ENCODE data around the gene PPP2R2C.

Gene PPP2R2C

GRCh38 chr4:6371812-6372211 is 100.6 kb downstream of the PPP2R2C start:
- DNase-seq (ENCODE audit: low read depth): no peak
- no peak overlapping the region for H3K4me3 ChIP-seq (ENCODE audit: low read depth, low read length)
- no peak for TF ChIP-seq MYC (IDR thresholded peaks at IDR 0.05; ENCODE audit: low read depth, low read length)

- TF ChIP-seq CTCF (IDR thresholded peaks at IDR 0.05; ENCODE audit: low read depth, low read length) (no peak), POLR2A (IDR thresholded peaks at IDR 0.05; ENCODE audit: extremely low read depth, insufficient read length) (no peak), MYC (IDR thresholded peaks at IDR 0.05; ENCODE audit: low read depth, low read length) (no peak), MAX (IDR thresholded peaks at IDR 0.05; ENCODE audit: low read depth, low read length) (no peak)
- DNase-seq (ENCODE audit: low read depth): no peak
- no peak overlapping the region for H3K4me3 ChIP-seq (ENCODE audit: low read depth, low read length)
Observed at GRCh38 chr4:6371271-6371670, 101.1 kb downstream of the PPP2R2C start.

- no peak for DNase-seq (ENCODE audit: low read depth)
- H3K4me3 ChIP-seq (ENCODE audit: low read depth, low read length): no peak overlapping the region
- no peak for TF ChIP-seq CTCF (IDR thresholded peaks at IDR 0.05; ENCODE audit: low read depth, low read length)
- TF ChIP-seq MYC (IDR thresholded peaks at IDR 0.05; ENCODE audit: low read depth, low read length): no peak
- no peak for TF ChIP-seq POLR2A (IDR thresholded peaks at IDR 0.05; ENCODE audit: extremely low read depth, insufficient read length)
- no peak for TF ChIP-seq MAX (IDR thresholded peaks at IDR 0.05; ENCODE audit: low read depth, low read length)
Observed at GRCh38 chr4:6369924-6370645, 102.3 kb downstream of the PPP2R2C start.

- H3K4me3 ChIP-seq (ENCODE audit: low read depth, low read length): no peak overlapping the region
- TF ChIP-seq CTCF (IDR thresholded peaks at IDR 0.05; ENCODE audit: low read depth, low read length): no peak
- no peak for TF ChIP-seq MAX (IDR thresholded peaks at IDR 0.05; ENCODE audit: low read depth, low read length)
- TF ChIP-seq POLR2A (IDR thresholded peaks at IDR 0.05; ENCODE audit: extremely low read depth, insufficient read length): no peak
- TF ChIP-seq MYC (IDR thresholded peaks at IDR 0.05; ENCODE audit: low read depth, low read length): no peak
- DNase-seq (ENCODE audit: low read depth): no peak
Observed at GRCh38 chr4:6369511-6369910, 102.9 kb downstream of the PPP2R2C start.

- H3K4me3 ChIP-seq (ENCODE audit: low read depth, low read length): no peak overlapping the region
- DNase-seq (ENCODE audit: low read depth): no peak
- TF ChIP-seq MYC (IDR thresholded peaks at IDR 0.05; ENCODE audit: low read depth, low read length) (no peak), POLR2A (IDR thresholded peaks at IDR 0.05; ENCODE audit: extremely low read depth, insufficient read length) (no peak)
Observed at GRCh38 chr4:6369035-6369434, 103.4 kb downstream of the PPP2R2C start.

- TF ChIP-seq POLR2A (IDR thresholded peaks at IDR 0.05; ENCODE audit: extremely low read depth, insufficient read length) (no peak), CTCF (IDR thresholded peaks at IDR 0.05; ENCODE audit: low read depth, low read length) (no peak), MYC (IDR thresholded peaks at IDR 0.05; ENCODE audit: low read depth, low read length) (no peak), MAX (IDR thresholded peaks at IDR 0.05; ENCODE audit: low read depth, low read length) (no peak)
- H3K4me3 ChIP-seq (ENCODE audit: low read depth, low read length): no peak overlapping the region
- no peak for DNase-seq (ENCODE audit: low read depth)
Observed at GRCh38 chr4:6368601-6369000, 103.8 kb downstream of the PPP2R2C start.

GRCh38 chr4:6368096-6368495 is 104.3 kb downstream of the PPP2R2C start:
- TF ChIP-seq CTCF (IDR thresholded peaks at IDR 0.05; ENCODE audit: low read depth, low read length): no peak
- H3K4me3 ChIP-seq (ENCODE audit: low read depth, low read length): no peak overlapping the region
- no peak for DNase-seq (ENCODE audit: low read depth)

All from NB4 (cell line).